ENCODE results near the gene ZFC3H1. TPM values are rescaled to one million over a fixed set of nuclear protein-coding genes. Genes with fewer than 3 reads are reported as not detected.

The ZFC3H1 gene
- total and polyA plus RNA-seq, 9 of the 15 experiments (the other 6 are each of a cell fraction or from before 2014, with no cell fraction given) = 14.8 to 80.5 (median 22.1) TPM

GRCh38 chr12:71663561-71664410, at the start of gene ZFC3H1, which contains the start of gene THAP2 (continued):
- peak; percentile 31; the same call in 1 of the 2 replicates for TF ChIP-seq NBN (IDR thresholded peaks at IDR 0.05; ENCODE audit: low read depth)
- TF ChIP-seq RREB1 (CRISPR knock-in tag; IDR thresholded peaks at IDR 0.05) = no peak
- TF ChIP-seq U2AF1 (optimal IDR thresholded peaks at IDR 0.05; ENCODE audit: low read depth, low read length) = no peak
- no peak for TF ChIP-seq BRF2 (IDR thresholded peaks at IDR 0.05; ENCODE audit: borderline replicate concordance, insufficient read depth, insufficient read length)
- TF ChIP-seq SIN3A (IDR thresholded peaks at IDR 0.05; ENCODE audit: borderline replicate concordance in 2 of 2, control insufficient read depth in 1 of 2, low read depth in 2 of 2, low read length in 2 of 2) = peak in 1 of 2 experiments; percentile 62; a peak in 2 of 4 replicates
- TF ChIP-seq HMBOX1 (IDR thresholded peaks at IDR 0.05) = peak; percentile 69
- TF ChIP-seq SAFB2 (IDR thresholded peaks at IDR 0.05; ENCODE audit: borderline replicate concordance, low read depth, low read length, severe bottlenecking) = no peak
- no peak for TF ChIP-seq SRSF9 (IDR thresholded peaks at IDR 0.05; ENCODE audit: borderline replicate concordance, low read depth, low read length)
- no peak for TF ChIP-seq ZNF589 (CRISPR knock-in tag; IDR thresholded peaks at IDR 0.05; ENCODE audit: low read depth)
- TF ChIP-seq, protein P1, sequence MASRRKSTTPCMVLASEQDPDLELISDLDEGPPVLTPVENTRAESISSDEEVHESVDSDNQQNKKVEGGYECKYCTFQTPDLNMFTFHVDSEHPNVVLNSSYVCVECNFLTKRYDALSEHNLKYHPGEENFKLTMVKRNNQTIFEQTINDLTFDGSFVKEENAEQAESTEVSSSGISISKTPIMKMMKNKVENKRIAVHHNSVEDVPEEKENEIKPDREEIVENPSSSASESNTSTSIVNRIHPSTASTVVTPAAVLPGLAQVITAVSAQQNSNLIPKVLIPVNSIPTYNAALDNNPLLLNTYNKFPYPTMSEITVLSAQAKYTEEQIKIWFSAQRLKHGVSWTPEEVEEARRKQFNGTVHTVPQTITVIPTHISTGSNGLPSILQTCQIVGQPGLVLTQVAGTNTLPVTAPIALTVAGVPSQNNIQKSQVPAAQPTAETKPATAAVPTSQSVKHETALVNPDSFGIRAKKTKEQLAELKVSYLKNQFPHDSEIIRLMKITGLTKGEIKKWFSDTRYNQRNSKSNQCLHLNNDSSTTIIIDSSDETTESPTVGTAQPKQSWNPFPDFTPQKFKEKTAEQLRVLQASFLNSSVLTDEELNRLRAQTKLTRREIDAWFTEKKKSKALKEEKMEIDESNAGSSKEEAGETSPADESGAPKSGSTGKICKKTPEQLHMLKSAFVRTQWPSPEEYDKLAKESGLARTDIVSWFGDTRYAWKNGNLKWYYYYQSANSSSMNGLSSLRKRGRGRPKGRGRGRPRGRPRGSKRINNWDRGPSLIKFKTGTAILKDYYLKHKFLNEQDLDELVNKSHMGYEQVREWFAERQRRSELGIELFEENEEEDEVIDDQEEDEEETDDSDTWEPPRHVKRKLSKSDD (conservative IDR thresholded peaks at IDR 0.05; ENCODE audit: low read length) = 0 out of 2 replicates have a peak, but pooled peaks have one; percentile 2
- no peak for TF ChIP-seq ZNF384 (IDR thresholded peaks at IDR 0.05; ENCODE audit: low read depth, low read length)
- no peak for TF ChIP-seq PCBP1 (IDR thresholded peaks at IDR 0.05; ENCODE audit: low read depth, low read length, poor library complexity, severe bottlenecking)
- 0 out of 2 replicates have a peak, but pooled peaks have one; percentile 9 for TF ChIP-seq SOX6 (IDR thresholded peaks at IDR 0.05)
- no peak for TF ChIP-seq NFE2 (IDR thresholded peaks at IDR 0.05; ENCODE audit: low read depth)
- TF ChIP-seq ZNF431 (CRISPR knock-in tag; IDR thresholded peaks at IDR 0.05) = no peak
- no peak for TF ChIP-seq GABPB2 (CRISPR knock-in tag; conservative IDR thresholded peaks at IDR 0.05)

All from K562 (cell line).